ENCODE measurements around the gene SLIT3.

GRCh38 chr5:169013846-169014245 is 287.1 kb downstream of the SLIT3 start:
- TF ChIP-seq SP1 (CRISPR knock-in tag; IDR thresholded peaks at IDR 0.05) (no peak), FOXM1 (IDR thresholded peaks at IDR 0.05; ENCODE audit: low read depth) (no peak), FOXM1 (CRISPR knock-in tag; IDR thresholded peaks at IDR 0.05; ENCODE audit: low read depth) (no peak), CREB1 (IDR thresholded peaks at IDR 0.05) (no peak), CREB1 (CRISPR knock-in tag; IDR thresholded peaks at IDR 0.05) (no peak), GABPB1 (CRISPR knock-in tag; IDR thresholded peaks at IDR 0.05) (no peak), NFXL1 (CRISPR knock-in tag; IDR thresholded peaks at IDR 0.05) (no peak), EP300 (IDR thresholded peaks at IDR 0.05; ENCODE audit: low read length) (no peak), FOXO4 (CRISPR knock-in tag; IDR thresholded peaks at IDR 0.05) (no peak), CTCF (IDR thresholded peaks at IDR 0.05 in 2 of 3, conservative IDR thresholded peaks at IDR 0.05 in 1 of 3; ENCODE audit: insufficient read depth in 2 of 3, low read depth in 1 of 3, low read length in 3 of 3) (no peak), NCOA1 (IDR thresholded peaks at IDR 0.05; ENCODE audit: low read depth) (no peak), ZNF707 (CRISPR knock-in tag; conservative IDR thresholded peaks at IDR 0.05) (no peak), SRSF1 (IDR thresholded peaks at IDR 0.05; ENCODE audit: low read depth, low read length) (no peak), ERF (CRISPR knock-in tag; IDR thresholded peaks at IDR 0.05) (no peak)
